Lower leg skin (tissue), 3 donors: ENCODE results near the gene DCLK2.

Source experiments
- POLR2A ChIP-seq, 2 donors: fragments of 450-650 bp; IDR thresholded peaks; one replicate each; pipeline ENCODE4 v1.6.1; 2016 to 2017; ENCODE audit warnings: antibody characterized with exemption in 2 of 2, mild to moderate bottlenecking in 1 of 2, moderate library complexity in 1 of 2
- TF ChIP-seq, protein P1 (sequence below), 3 donors: fragments of 450-650 bp; IDR thresholded peaks; one replicate each; pipeline ENCODE4 v1.5.1; 2016; ENCODE audit warnings: antibody characterized with exemption in 3 of 3, mild to moderate bottlenecking in 3 of 3, moderate library complexity in 2 of 3

DNA sequence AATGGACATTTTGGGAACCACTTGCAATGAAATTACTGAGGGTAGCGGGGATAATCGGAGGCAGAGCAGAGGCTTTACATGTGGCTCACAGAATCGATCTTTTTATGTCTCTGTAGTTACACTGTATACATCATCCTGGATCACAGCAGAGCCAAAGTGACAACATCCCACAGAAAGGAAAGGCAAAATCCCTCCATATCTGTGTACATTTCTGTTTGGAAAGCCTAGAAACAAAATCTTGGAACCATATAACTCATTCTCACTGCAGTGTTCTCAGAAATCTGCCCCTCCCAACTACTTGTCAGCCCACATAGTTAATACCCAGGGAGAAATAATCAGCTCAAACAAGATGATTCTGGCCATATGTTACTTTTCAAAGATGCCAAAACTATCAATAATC is 211.6 kb downstream of the DCLK2 start:
- TF ChIP-seq, protein P1, sequence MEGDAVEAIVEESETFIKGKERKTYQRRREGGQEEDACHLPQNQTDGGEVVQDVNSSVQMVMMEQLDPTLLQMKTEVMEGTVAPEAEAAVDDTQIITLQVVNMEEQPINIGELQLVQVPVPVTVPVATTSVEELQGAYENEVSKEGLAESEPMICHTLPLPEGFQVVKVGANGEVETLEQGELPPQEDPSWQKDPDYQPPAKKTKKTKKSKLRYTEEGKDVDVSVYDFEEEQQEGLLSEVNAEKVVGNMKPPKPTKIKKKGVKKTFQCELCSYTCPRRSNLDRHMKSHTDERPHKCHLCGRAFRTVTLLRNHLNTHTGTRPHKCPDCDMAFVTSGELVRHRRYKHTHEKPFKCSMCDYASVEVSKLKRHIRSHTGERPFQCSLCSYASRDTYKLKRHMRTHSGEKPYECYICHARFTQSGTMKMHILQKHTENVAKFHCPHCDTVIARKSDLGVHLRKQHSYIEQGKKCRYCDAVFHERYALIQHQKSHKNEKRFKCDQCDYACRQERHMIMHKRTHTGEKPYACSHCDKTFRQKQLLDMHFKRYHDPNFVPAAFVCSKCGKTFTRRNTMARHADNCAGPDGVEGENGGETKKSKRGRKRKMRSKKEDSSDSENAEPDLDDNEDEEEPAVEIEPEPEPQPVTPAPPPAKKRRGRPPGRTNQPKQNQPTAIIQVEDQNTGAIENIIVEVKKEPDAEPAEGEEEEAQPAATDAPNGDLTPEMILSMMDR (IDR thresholded peaks at IDR 0.05) = no peak
- TF ChIP-seq POLR2A (IDR thresholded peaks at IDR 0.05) = no peak
